SK-N-MC (cell line): Measurements from ENCODE around the gene PHF2.

ENCODE experiments used
- DNase-seq: peaks from one replicate; pipeline ENCODE4 v3.0.0-alpha.2; 2011; ENCODE audit warnings: low read depth, low spot score
- H3K27ac ChIP-seq: fragments of 200-600 bp; sonication (generic); 2 replicates; pipeline ENCODE4 v1.5.1; 2016; ENCODE audit warnings: mixed run types
- H3K36me3 ChIP-seq: fragments of 200-600 bp; sonication (generic); 2 replicates; pipeline ENCODE4 v1.6.1; 2017; ENCODE audit warnings: antibody characterized with exemption, low read length, mixed read lengths; ENCODE audit not compliant: insufficient read depth
- H3K4me3 ChIP-seq: fragments of 200-600 bp; sonication (generic); 2 replicates; pipeline ENCODE4 v1.5.1; 2016
- H3K9ac ChIP-seq: fragments of 200-600 bp; sonication (generic); 2 replicates; pipeline ENCODE4 v1.8.0; 2017; ENCODE audit warnings: mixed run types, mixed read lengths; ENCODE audit not compliant: insufficient read length
- H3K9me3 ChIP-seq: fragments of 200-600 bp; sonication (generic); 2 replicates; pipeline ENCODE4 v1.6.1; 2017; ENCODE audit warnings: low read depth, mild to moderate bottlenecking, antibody characterized with exemption, low read length, moderate library complexity, mixed read lengths
- EZH2 ChIP-seq: fragments of 200-600 bp; sonication (generic); IDR thresholded peaks from one replicate; pipeline ENCODE4 v1.6.1; 2017; ENCODE audit warnings: antibody characterized with exemption
- FOXP2 ChIP-seq: optimal IDR thresholded peaks from 2 replicates; pipeline ENCODE3; 2011; ENCODE audit warnings: mild to moderate bottlenecking, moderate library complexity; ENCODE audit not compliant: insufficient read depth; ENCODE audit errors: extremely low read length, control extremely low read depth
- POLR2AphosphoS5 ChIP-seq: IDR thresholded peaks from 2 replicates; pipeline ENCODE4 v1.6.1; 2012; ENCODE audit warnings: mild to moderate bottlenecking, low read depth, low read length, borderline replicate concordance

The PHF2 gene

GRCh38 chr9:93599571-93600403, 23.4 kb downstream of the PHF2 start:
- TF ChIP-seq EZH2 (no peak), FOXP2 (no peak), POLR2AphosphoS5 (no peak)
- Histone ChIP-seq H3K9ac (no peak overlapping the region), H3K4me3 (no peak overlapping the region), H3K36me3 (no peaks in the 10 kb centered on the region), H3K27ac (no peak overlapping the region), H3K9me3 (no peaks in the 10 kb centered on the region)
- no peak for DNase-seq

GRCh38 chr9:93600504-93600903, 24.1 kb downstream of the PHF2 start:
- no peak overlapping the region for H3K27ac ChIP-seq
- H3K36me3 ChIP-seq: no peaks in the 10 kb centered on the region
- no peak overlapping the region for H3K4me3 ChIP-seq
- no peak overlapping the region for H3K9ac ChIP-seq
- no peak for TF ChIP-seq POLR2AphosphoS5
- TF ChIP-seq EZH2: no peak
- no peak for TF ChIP-seq FOXP2
- H3K9me3 ChIP-seq: no peaks in the 10 kb centered on the region
- DNase-seq: no peak

DNA sequence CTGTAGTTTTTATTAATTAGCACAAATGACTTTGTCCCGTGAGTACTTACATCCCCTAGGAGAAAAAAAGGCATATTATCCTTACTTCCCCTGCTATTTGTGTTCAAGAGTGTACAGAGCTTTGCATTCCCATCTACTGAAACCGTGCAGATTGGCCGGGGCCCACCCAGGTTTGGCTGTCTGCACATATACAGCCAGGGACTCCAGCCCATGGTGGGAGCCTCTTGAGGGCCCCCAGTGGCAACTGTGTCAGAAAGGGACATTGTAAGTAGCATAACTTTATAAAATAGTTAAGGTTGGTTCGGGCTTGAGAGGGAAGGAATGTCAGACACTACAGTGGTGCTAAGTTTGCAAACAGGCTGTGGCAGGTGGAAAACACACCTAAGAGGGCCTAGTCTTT, 24.7 kb downstream of the PHF2 start:
- no peak overlapping the region for H3K9ac ChIP-seq
- no peak for TF ChIP-seq FOXP2
- no peak for TF ChIP-seq EZH2
- no peak for TF ChIP-seq POLR2AphosphoS5
- no peak overlapping the region for H3K4me3 ChIP-seq
- no peak for DNase-seq
- no peak overlapping the region for H3K27ac ChIP-seq
- H3K9me3 ChIP-seq: no peaks in the 10 kb centered on the region
- no peaks in the 10 kb centered on the region for H3K36me3 ChIP-seq

DNA sequence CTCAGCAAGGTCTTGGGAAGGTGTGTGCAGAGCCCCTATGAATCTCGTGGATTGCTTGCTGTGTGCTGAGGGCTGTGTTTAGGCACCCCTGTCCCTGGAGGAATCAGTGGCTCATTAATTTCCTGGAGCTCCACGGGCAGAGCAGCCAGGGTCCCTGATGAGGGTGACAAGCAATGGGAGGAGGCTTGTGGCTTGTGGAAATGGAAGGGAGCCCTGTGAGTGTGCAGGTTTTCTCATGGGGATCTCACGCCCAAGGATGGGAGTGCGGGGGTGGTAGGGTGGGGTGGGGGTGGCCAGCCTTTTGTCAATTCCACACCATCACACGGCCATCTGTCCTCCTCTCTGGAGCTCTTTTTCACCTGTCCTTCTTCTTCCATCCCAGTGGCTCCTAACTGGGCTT, 25.3 kb downstream of the PHF2 start:
- Histone ChIP-seq H3K9ac (no peak overlapping the region), H3K36me3 (no peaks in the 10 kb centered on the region), H3K4me3 (no peak overlapping the region), H3K27ac (no peak overlapping the region), H3K9me3 (peaks cover 3% of the 10 kb centered on the region; the same call in 1 of the 2 replicates)
- no peak for DNase-seq
- TF ChIP-seq FOXP2 (no peak), EZH2 (no peak), POLR2AphosphoS5 (no peak)

GRCh38 chr9:93603011-93603410, 26.6 kb downstream of the PHF2 start:
- H3K27ac ChIP-seq: no peak overlapping the region
- DNase-seq: no peak
- no peak overlapping the region for H3K9ac ChIP-seq
- no peak overlapping the region for H3K4me3 ChIP-seq
- no peaks in the 10 kb centered on the region for H3K36me3 ChIP-seq
- TF ChIP-seq FOXP2 (no peak), EZH2 (no peak), POLR2AphosphoS5 (no peak)
- peaks cover 5% of the 10 kb centered on the region; the same call in 1 of the 2 replicates for H3K9me3 ChIP-seq

DNA sequence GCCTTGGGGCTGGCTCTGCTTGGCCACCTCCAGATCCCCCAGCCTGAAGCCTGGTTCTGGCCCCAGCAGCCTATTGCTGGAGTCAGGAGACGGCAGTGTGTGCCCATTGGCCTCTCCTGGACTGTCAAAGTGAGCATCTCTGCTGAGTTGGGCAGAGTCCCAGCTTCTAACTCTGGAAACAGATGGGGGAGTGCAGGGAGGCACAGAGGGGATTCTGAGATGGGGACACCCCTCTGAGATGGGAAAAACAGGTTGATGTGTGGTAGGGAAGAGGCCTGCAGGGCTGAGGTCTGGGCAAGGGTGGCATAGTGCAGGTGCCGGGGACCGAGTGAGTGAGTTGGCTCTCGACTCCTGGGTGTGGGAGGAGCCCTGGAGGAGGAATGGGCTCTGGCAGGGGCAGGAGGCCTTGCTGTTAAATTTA, 27.5 kb downstream of the PHF2 start:
- DNase-seq: no peak
- TF ChIP-seq FOXP2: no peak
- no peak for TF ChIP-seq POLR2AphosphoS5
- no peak for TF ChIP-seq EZH2
- Histone ChIP-seq H3K4me3 (no peak overlapping the region), H3K9me3 (peaks cover 5% of the 10 kb centered on the region; the same call in 1 of the 2 replicates), H3K36me3 (no peaks in the 10 kb centered on the region), H3K27ac (no peak overlapping the region), H3K9ac (no peak overlapping the region)

DNA sequence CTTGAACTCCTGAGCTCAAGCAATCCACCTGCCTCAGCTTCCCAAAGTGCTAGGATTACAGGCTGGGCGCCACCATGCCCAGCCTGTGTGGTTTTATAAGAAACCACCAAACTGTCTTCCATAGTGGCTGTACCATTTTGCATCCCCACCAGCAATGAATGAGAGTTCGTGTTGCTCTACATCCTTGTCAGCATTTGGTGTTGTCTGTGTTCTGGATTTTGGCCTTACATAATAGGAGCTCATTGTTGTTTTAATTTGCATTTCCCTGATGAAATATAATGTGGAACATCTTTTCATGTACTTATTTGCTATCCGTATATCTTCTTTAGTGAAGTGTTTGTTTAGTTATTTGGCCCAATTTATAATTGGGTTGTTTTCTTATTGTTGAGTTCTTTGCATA, 29.8 kb downstream of the PHF2 start:
- no peak overlapping the region for H3K9ac ChIP-seq
- no peak overlapping the region for H3K27ac ChIP-seq
- no peak for DNase-seq
- H3K4me3 ChIP-seq: no peak overlapping the region
- H3K9me3 ChIP-seq: peaks cover 5% of the 10 kb centered on the region; the same call in 1 of the 2 replicates
- peaks cover 4% of the 10 kb centered on the region; the same call in 1 of the 2 replicates for H3K36me3 ChIP-seq
- TF ChIP-seq FOXP2: no peak
- no peak for TF ChIP-seq EZH2
- TF ChIP-seq POLR2AphosphoS5: no peak

DNA sequence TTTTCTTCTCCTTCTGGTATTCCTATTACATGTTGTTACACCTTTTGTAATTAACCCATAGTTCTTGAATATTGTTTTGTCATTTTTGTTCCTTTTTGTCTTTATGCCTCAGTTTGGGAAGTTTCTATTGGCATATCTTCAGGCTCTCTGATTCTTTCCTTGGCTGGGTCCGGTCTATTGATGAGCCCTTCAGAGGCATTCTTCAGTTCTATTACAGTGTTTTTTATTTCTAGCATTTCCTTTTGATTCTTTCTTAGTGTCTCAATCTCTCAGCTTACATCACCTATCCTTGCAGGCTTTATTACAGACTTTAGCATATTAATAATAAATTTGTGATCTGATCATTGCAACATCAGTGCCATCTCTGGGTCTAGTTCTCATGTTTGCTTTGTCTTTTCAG, 33.8 kb downstream of the PHF2 start:
- no peak for DNase-seq
- no peak for TF ChIP-seq FOXP2
- no peak for TF ChIP-seq EZH2
- no peak for TF ChIP-seq POLR2AphosphoS5
- peaks cover 5% of the 10 kb centered on the region; the same call in 1 of the 2 replicates for H3K9me3 ChIP-seq
- H3K4me3 ChIP-seq: no peak overlapping the region
- H3K36me3 ChIP-seq: peaks cover 4% of the 10 kb centered on the region; the same call in 1 of the 2 replicates
- H3K9ac ChIP-seq: no peak overlapping the region
- no peak overlapping the region for H3K27ac ChIP-seq
